SK-MEL-5 (cell line): Measurements from ENCODE around the gene GCN1. TPM values are rescaled to one million over a fixed set of nuclear protein-coding genes. Genes with fewer than 3 reads are reported as not detected.

ENCODE experiments used
- DNase-seq: peaks from one replicate; pipeline ENCODE4 v3.0.0-alpha.2; 2016; ENCODE audit warnings: low read depth, low spot score
- in situ Hi-C: cut with HindIII; loops from 2 replicates; pipeline ENCODE4 v1.10.0; 2016; ENCODE audit warnings: low sequenced_read_pairs, high pct_unique_total_duplicates, low pct_unique_long_range_greater_than_20kb
- small RNA-seq, 2 experiments: library from RNA; depleted of rRNA; stranded (forward); fragments of <200 nt; gene quantifications; one replicate each; pipeline ENCODE3, GENCODE V24; 2014
- total RNA-seq: library from RNA; depleted of rRNA; stranded (reverse); fragments of >200 nt; shearing (Covaris generic); gene quantifications from 2 replicates; pipeline ENCODE4 v1.2.3, GENCODE V29; 2014; rRNA removed

The GCN1 gene
- total RNA-seq, 1 experiment from 2014 or later = 46.4 TPM

GRCh38 chr12:120077260-120077659 lies 117.3 kb downstream of the GCN1 start:
- in situ Hi-C loops = no loop called here
- no peak for DNase-seq

Small RNA genes lying within 50 kb of the gene (small RNA-seq; reads per million reads assigned to genes)
- 0 to 0.48 reads per million in 2 experiments for gene MIR4498

Other genes with a start within 250 kb of the GCN1 start
- 7.7 and 10.2 TPM in 2 replicates for gene BICDL1, start 205.5 kb downstream of the GCN1 start, total RNA-seq
- gene RAB35, start 78.0 kb downstream of the GCN1 start, total RNA-seq = 29.1 and 30.2 TPM in 2 replicates
- 4,623 and 4,698 TPM in 2 replicates for gene RPLP0, start 6.4 kb upstream of the GCN1 start, total RNA-seq
- gene PXN, start 71.0 kb upstream of the GCN1 start, total RNA-seq = 22.0 and 26.1 TPM in 2 replicates
- under 0.01 TPM in 2 replicates for gene RNU4-2, start 97.2 kb upstream of the GCN1 start, total RNA-seq
- not detected in 2 replicates for gene RNU4-1, start 98.5 kb upstream of the GCN1 start, total RNA-seq
- gene SIRT4, start 107.6 kb upstream of the GCN1 start, total RNA-seq = 1.9 and 2.8 TPM in 2 replicates
- not detected in 2 replicates for gene PLA2G1B, start 133.1 kb upstream of the GCN1 start, total RNA-seq
- gene MSI1, start 174.4 kb upstream of the GCN1 start, total RNA-seq = 0.85 and 1.3 TPM in 2 replicates
- gene COX6A1, start 243.4 kb upstream of the GCN1 start, total RNA-seq = 1,050 and 1,113 TPM in 2 replicates